Suppressor macrophage treated with lipopolysaccharide for 1 hour (primary cell): Measurements from ENCODE around the gene C3orf20.
"Not testable (repeated sequence)": the region's sequence is repeated elsewhere in the genome, so short reads cannot be mapped to it uniquely, and the experiment has no call there.

Experiments used
- DNase-seq, 3 donors: peaks; one replicate each; pipeline ENCODE4 v3.0.0-alpha.2; 2020 to 2022

Gene C3orf20

GRCh38 chr3:14801668-14802380 is 126.9 kb downstream of the C3orf20 start:
- DNase-seq: no peak

GRCh38 chr3:14802381-14802731 is 127.4 kb downstream of the C3orf20 start:
- DNase-seq: no peak

GRCh38 chr3:14803101-14803980 is 128.4 kb downstream of the C3orf20 start:
- peak in 2 of 3 donors; percentile 33 to 43 for DNase-seq

- no peak for DNase-seq
Observed at GRCh38 chr3:14803981-14804834, 129.3 kb downstream of the C3orf20 start.

GRCh38 chr3:14804835-14805780 is 130.2 kb downstream of the C3orf20 start:
- DNase-seq: peak; percentile 54 to 68 (median 67)

- DNase-seq: no peak
Observed at GRCh38 chr3:14805961-14806537, 131.1 kb downstream of the C3orf20 start.

GRCh38 chr3:14806641-14807263 is 131.8 kb downstream of the C3orf20 start:
- DNase-seq: peak; percentile 89 to 94 (median 93)

GRCh38 chr3:14808025-14808424 is 133.1 kb downstream of the C3orf20 start:
- no peak for DNase-seq

GRCh38 chr3:14808502-14809266 is 133.7 kb downstream of the C3orf20 start:
- DNase-seq: no peak

- not testable (repeated sequence) for DNase-seq
Observed at GRCh38 chr3:14809611-14810010, 134.7 kb downstream of the C3orf20 start.

GRCh38 chr3:14810070-14810791 is 135.3 kb downstream of the C3orf20 start:
- DNase-seq: peak; percentile 69 to 79 (median 71)

- DNase-seq: no peak
Observed at GRCh38 chr3:14810801-14811661, 136.1 kb downstream of the C3orf20 start.

- DNase-seq: no peak
Observed at GRCh38 chr3:14811684-14812083, 136.7 kb downstream of the C3orf20 start.

GRCh38 chr3:14812196-14812790 is 137.4 kb downstream of the C3orf20 start:
- DNase-seq: no peak

- DNase-seq: no peak
Observed at GRCh38 chr3:14814411-14814871, 139.5 kb downstream of the C3orf20 start.

- DNase-seq: no peak
Observed at GRCh38 chr3:14816359-14816758, 141.4 kb downstream of the C3orf20 start.

GRCh38 chr3:14818804-14819500 is 144.0 kb downstream of the C3orf20 start, which contains the start of gene FGD5:
FGD5 (plus strand) TSS chr3:14818962; CDS start chr3:14819072, 110 bp downstream.
- DNase-seq: no peak
